Type B pancreatic cell (in vitro differentiated cells): ENCODE results near the gene DNAJC27. TPM values are rescaled to one million over a fixed set of nuclear protein-coding genes. Genes with fewer than 3 reads are reported as not detected.

Experiments
- DNase-seq: peaks from one replicate; pipeline ENCODE4 v3.0.0; 2021; ENCODE audit warnings: mixed read lengths; ENCODE audit not compliant: unreplicated experiment; ENCODE audit errors: extremely low spot score
- H3K27ac Mint-ChIP-seq: 2 replicates; pipeline ENCODE4 v1.8.0; 2021; ENCODE audit warnings: mild to moderate bottlenecking, mixed read lengths
- H3K27me3 Mint-ChIP-seq: 2 replicates; pipeline ENCODE4 v1.8.0; 2021; ENCODE audit warnings: mixed read lengths
- H3K36me3 Mint-ChIP-seq: 2 replicates; pipeline ENCODE4 v1.8.0; 2021; ENCODE audit warnings: mixed read lengths
- H3K4me1 Mint-ChIP-seq: one replicate; pipeline ENCODE4 v1.8.0; 2021; ENCODE audit warnings: mixed read lengths; ENCODE audit not compliant: unreplicated experiment
- H3K4me3 Mint-ChIP-seq: 2 replicates; pipeline ENCODE4 v1.8.0; 2021; ENCODE audit warnings: mild to moderate bottlenecking, mixed read lengths
- H3K9me3 Mint-ChIP-seq: 2 replicates; pipeline ENCODE4 v1.8.0; 2021; ENCODE audit warnings: mixed read lengths
- CTCF ChIP-seq: fragments of 200-600 bp; sonication (generic); conservative IDR thresholded peaks from 2 replicates; pipeline ENCODE4 v1.5.0; 2021; ENCODE audit warnings: antibody characterized with exemption, mild to moderate bottlenecking
- total RNA-seq: library from RNA; stranded (reverse); gene quantifications from 2 replicates; pipeline ENCODE4 v1.2.1, GENCODE V29; 2021; ENCODE audit warnings: low replicate concordance

DNAJC27 gene
- total RNA-seq, 1 donor from 2014 or later, result 7.5 TPM

- Mint-ChIP-seq H3K27me3 (no peaks in the 10 kb centered on the region), H3K27ac (no peak overlapping the region), H3K4me3 (no peak overlapping the region), H3K36me3 (no peaks in the 10 kb centered on the region), H3K4me1 (no peaks in the 10 kb centered on the region), H3K9me3 (no peaks in the 10 kb centered on the region)
- no peak for TF ChIP-seq CTCF
- no peak for DNase-seq
Measured at GRCh38 chr2:24977631-24978030, 5.9 kb upstream of the DNAJC27 start.

GRCh38 chr2:24973812-24974211 lies 2.1 kb upstream of the DNAJC27 start:
- Mint-ChIP-seq H3K4me1 (no peaks in the 10 kb centered on the region), H3K36me3 (no peaks in the 10 kb centered on the region), H3K4me3 (no peak overlapping the region), H3K27ac (peak overlapping the region; percentile 100), H3K27me3 (no peaks in the 10 kb centered on the region), H3K9me3 (no peaks in the 10 kb centered on the region)
- TF ChIP-seq CTCF, result no peak
- DNase-seq, result no peak

DNA sequence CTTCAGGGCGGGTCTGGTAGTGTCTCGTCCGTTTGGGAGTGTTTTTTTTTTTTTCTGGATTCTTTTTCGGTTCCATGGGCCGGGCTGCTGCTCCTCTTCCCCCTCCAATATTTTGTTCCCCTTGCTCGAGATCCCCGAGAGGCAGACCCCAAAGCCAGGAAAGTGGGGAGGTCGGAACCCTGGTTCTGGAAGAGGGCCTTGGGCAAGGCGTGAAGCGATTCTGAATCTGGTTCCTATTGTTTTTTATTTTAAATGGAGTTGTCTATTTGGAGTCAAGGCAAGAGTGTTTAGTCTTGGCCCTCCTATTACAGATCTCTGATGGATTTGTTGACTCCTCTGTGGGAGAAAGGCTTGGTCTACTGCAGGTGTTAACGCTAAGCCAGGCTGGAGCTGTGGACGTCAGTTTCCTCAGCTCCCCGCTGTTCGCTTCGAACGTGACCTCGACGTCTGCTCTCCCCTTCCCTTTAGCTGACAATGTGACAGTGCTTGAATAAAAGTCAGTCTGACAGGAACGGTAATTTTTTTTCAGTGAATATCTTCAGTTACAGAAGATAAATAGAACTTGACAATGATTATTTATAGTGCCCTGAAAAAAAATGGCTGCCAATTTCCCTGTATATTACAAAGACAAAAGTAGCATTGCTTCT lies 683 bp upstream of the DNAJC27 start:
- Mint-ChIP-seq H3K36me3 (no peaks in the 10 kb centered on the region), H3K27me3 (no peaks in the 10 kb centered on the region), H3K27ac (peak overlapping the region; percentile 100), H3K4me1 (no peaks in the 10 kb centered on the region), H3K9me3 (no peaks in the 10 kb centered on the region), H3K4me3 (peak overlapping the region; percentile 99)
- TF ChIP-seq CTCF, result peak; percentile 3
- no peak for DNase-seq

- H3K9me3 Mint-ChIP-seq, result no peaks in the 10 kb centered on the region
- H3K4me1 Mint-ChIP-seq, result no peaks in the 10 kb centered on the region
- peaks cover 4% of the 10 kb centered on the region for H3K36me3 Mint-ChIP-seq
- DNase-seq, result no peak
- H3K27ac Mint-ChIP-seq, result peak overlapping the region; percentile 100
- H3K4me3 Mint-ChIP-seq, result peak overlapping the region; percentile 99
- H3K27me3 Mint-ChIP-seq, result no peaks in the 10 kb centered on the region
- no peak for TF ChIP-seq CTCF
Measured at GRCh38 chr2:24971286-24971535, 544 bp downstream of the DNAJC27 start.

GRCh38 chr2:24970483-24971285 lies 1.1 kb downstream of the DNAJC27 start:
- Mint-ChIP-seq H3K4me3 (peak overlapping the region; percentile 99), H3K27ac (peak overlapping the region; percentile 100), H3K4me1 (no peaks in the 10 kb centered on the region), H3K36me3 (peaks cover 8% of the 10 kb centered on the region), H3K27me3 (no peaks in the 10 kb centered on the region), H3K9me3 (no peaks in the 10 kb centered on the region)
- no peak for TF ChIP-seq CTCF
- no peak for DNase-seq
